B cell (primary cell): Measurements from ENCODE around the gene FMNL2. TPM values are rescaled to one million over a fixed set of nuclear protein-coding genes. Genes with fewer than 3 reads are reported as not detected.

Source experiments
- ATAC-seq: fragments of 200-7000 bp; cut with Tn5 transposase; one replicate; pipeline ENCODE4 v1.10.0; 2021; ENCODE audit warnings: low read depth, mild to moderate bottlenecking, moderate number of reproducible peaks, moderate library complexity
- CTCF ChIA-PET: fragments of 350-600 bp; sonication (Branson Sonifier 250); formaldehyde crosslinking; loops from one replicate; lab custom pipeline; 2021; ENCODE audit warnings: antibody characterized with exemption, inconsistent platforms; lab: Charles Lee
- POLR2A ChIA-PET: fragments of 350-600 bp; sonication (Branson Sonifier 250); formaldehyde crosslinking; loops from one replicate; lab custom pipeline; 2021; ENCODE audit warnings: antibody characterized with exemption; lab: Charles Lee
- DNase-seq: peaks from one replicate; pipeline ENCODE4 v3.0.0; 2013
- H2AFZ ChIP-seq: 2 replicates; pipeline ENCODE4 v1.6.1; 2012; ENCODE audit warnings: mild to moderate bottlenecking, low read depth, low read length; ENCODE audit not compliant: insufficient read depth, poor library complexity, severe bottlenecking
- H3K27ac ChIP-seq, 2 donors: 1 replicate in 1 of 2; 2 replicates in 1 of 2; pipeline ENCODE4 v1.5.1; 2012 to 2013; ENCODE audit warnings: low read length in 2 of 2, mild to moderate bottlenecking in 2 of 2, moderate library complexity in 1 of 2
- H3K27me3 ChIP-seq, 4 experiments: fragments of 200-600 bp in 1 of 4; sonication (generic) in 1 of 4; replicated peaks in 1 of 4; 1 replicate in 2 of 4; 2 replicates in 2 of 4; pipeline versions ENCODE4 v1.6.1 to v1.7.0; 2013 to 2016; ENCODE audit warnings: low read length in 3 of 4, mild to moderate bottlenecking in 2 of 4, mixed read lengths in 1 of 4, moderate library complexity in 1 of 4; ENCODE audit not compliant: insufficient read depth in 4 of 4, control insufficient read depth in 3 of 4; ENCODE audit errors: control extremely low read depth in 1 of 4
- H3K36me3 ChIP-seq, 2 experiments: replicated peaks in 1 of 2; 1 replicate in 1 of 2; 2 replicates in 1 of 2; pipeline versions ENCODE4 v1.6.1 to v1.7.1; 2013; ENCODE audit warnings: low read length in 1 of 2; ENCODE audit not compliant: insufficient read depth in 2 of 2, control insufficient read depth in 1 of 2; ENCODE audit errors: control extremely low read depth in 1 of 2, extremely low read depth in 1 of 2
- H3K4me1 ChIP-seq, 2 donors: fragments of 200-600 bp in 1 of 2; sonication (generic) in 1 of 2; 1 replicate in 1 of 2; 2 replicates in 1 of 2; pipeline versions ENCODE4 v1.5.1 to v1.6.1; 2013 to 2017; ENCODE audit warnings: low read length in 2 of 2; ENCODE audit not compliant: control insufficient read depth in 2 of 2, insufficient read depth in 2 of 2
- H3K4me2 ChIP-seq: replicated peaks from 2 replicates; pipeline ENCODE3; 2012; ENCODE audit warnings: mild to moderate bottlenecking, low read depth, low read length; ENCODE audit not compliant: poor library complexity, severe bottlenecking
- H3K4me3 ChIP-seq, 5 experiments: fragments of 200-600 bp in 1 of 5; sonication (generic) in 1 of 5; 1 replicate in 3 of 5; 2 replicates in 2 of 5; pipeline versions ENCODE4 v1.5.1 to v1.7.0; 2011 to 2016; ENCODE audit warnings: low read length in 4 of 5, mild to moderate bottlenecking in 4 of 5, low read depth in 2 of 5, control low read depth in 1 of 5, moderate library complexity in 1 of 5; ENCODE audit not compliant: insufficient read depth in 1 of 5; ENCODE audit errors: control extremely low read depth in 1 of 5, extremely low read depth in 1 of 5
- H3K79me2 ChIP-seq: fragments of 200-600 bp; sonication (generic); one replicate; pipeline ENCODE4 v1.6.0; 2016; ENCODE audit warnings: low read length; ENCODE audit not compliant: control insufficient read depth, insufficient read depth
- H3K9ac ChIP-seq: fragments of 200-600 bp; sonication (generic); 2 replicates; pipeline ENCODE4 v1.6.1; 2017; ENCODE audit warnings: mild to moderate bottlenecking, low read length, moderate library complexity
- H3K9me3 ChIP-seq, 3 donors: one replicate each; pipeline versions ENCODE4 v1.6.1 to v1.7.1; 2013; ENCODE audit warnings: low read length in 2 of 3; ENCODE audit not compliant: control insufficient read depth in 2 of 3, insufficient read depth in 1 of 3; ENCODE audit errors: control extremely low read depth in 1 of 3
- H4K20me1 ChIP-seq: 2 replicates; pipeline ENCODE4 v1.6.0; 2012; ENCODE audit warnings: mild to moderate bottlenecking, low read length; ENCODE audit not compliant: insufficient read depth, control insufficient read depth, poor library complexity, severe bottlenecking
- H3K27ac Mint-ChIP-seq: one replicate; pipeline ENCODE4 v1.8.0; 2021; ENCODE audit warnings: mixed read lengths
- H3K27me3 Mint-ChIP-seq: one replicate; pipeline ENCODE4 v1.8.0; 2021; ENCODE audit warnings: mixed read lengths
- H3K4me1 Mint-ChIP-seq: one replicate; pipeline ENCODE4 v1.8.0; 2021; ENCODE audit warnings: mixed read lengths
- H3K4me3 Mint-ChIP-seq: one replicate; pipeline ENCODE4 v1.8.0; 2021; ENCODE audit warnings: mixed read lengths
- H3K9me3 Mint-ChIP-seq: one replicate; pipeline ENCODE4 v1.8.0; 2022; ENCODE audit warnings: mixed read lengths; ENCODE audit not compliant: insufficient read depth
- EZH2 ChIP-seq: IDR thresholded peaks from 2 replicates; pipeline ENCODE4 v1.6.1; 2012; ENCODE audit warnings: borderline replicate concordance, low read depth, mild to moderate bottlenecking, moderate library complexity, low read length; ENCODE audit not compliant: insufficient read depth, poor library complexity, severe bottlenecking
- WGBS: methylation state at CpG from one replicate; pipeline ENCODE4 v1.1.5; 2013; ENCODE audit warnings: missing lambda C conversion rate; ENCODE audit not compliant: insufficient coverage; 5-methylcytosine and 5-hydroxymethylcytosine counted together
- intact Hi-C: fragments of 100-400 bp; cut with micrococcal nuclease; formaldehyde crosslinking; loops from one replicate; pipeline ENCODE4 v1.10.0; 2022
- polyA plus RNA-seq: library from polyadenylated mRNA; depleted of rRNA; stranded (reverse); fragments of >200 nt; gene quantifications from 2 replicates; pipeline ENCODE4 v1.2.3, GENCODE V29; 2012
- total RNA-seq, 2 donors: library from RNA; stranded (reverse); fragments of 120-200 nt in 1 of 2; gene quantifications; 1 replicate in 1 of 2; 2 replicates in 1 of 2; pipeline versions ENCODE4 v1.2.3 to v1.2.4, GENCODE V29; 2013 to 2022
- TF ChIP-seq, protein P1 (sequence below): fragments of 200-600 bp; IDR thresholded peaks from one replicate; pipeline ENCODE4 v1.8.0; 2022; ENCODE audit warnings: antibody characterized with exemption, mild to moderate bottlenecking

Gene FMNL2
- total and polyA plus RNA-seq, 2 donors (not counting 1 experiment from before 2014, with no cell fraction given): 0.73 to 8.8 TPM

GRCh38 chr2:152400607-152401214, 65.7 kb downstream of the FMNL2 start:
- ChIA-PET CTCF (no interaction called here), POLR2A (no interaction called here)
- Histone ChIP-seq H3K27ac (no peak overlapping the region), H3K9me3 (no peaks in the 10 kb centered on the region), H4K20me1 (no peaks in the 10 kb centered on the region), H3K27me3 (no peaks in the 10 kb centered on the region), H3K4me3 (no peak overlapping the region), H3K79me2 (no peaks in the 10 kb centered on the region), H3K9ac (no peak overlapping the region), H3K4me2 (no peak overlapping the region), H3K4me1 (no peaks in the 10 kb centered on the region), H2AFZ (no peak overlapping the region), H3K36me3 (no peaks in the 10 kb centered on the region)
- TF ChIP-seq EZH2: no peak
- TF ChIP-seq, protein P1, sequence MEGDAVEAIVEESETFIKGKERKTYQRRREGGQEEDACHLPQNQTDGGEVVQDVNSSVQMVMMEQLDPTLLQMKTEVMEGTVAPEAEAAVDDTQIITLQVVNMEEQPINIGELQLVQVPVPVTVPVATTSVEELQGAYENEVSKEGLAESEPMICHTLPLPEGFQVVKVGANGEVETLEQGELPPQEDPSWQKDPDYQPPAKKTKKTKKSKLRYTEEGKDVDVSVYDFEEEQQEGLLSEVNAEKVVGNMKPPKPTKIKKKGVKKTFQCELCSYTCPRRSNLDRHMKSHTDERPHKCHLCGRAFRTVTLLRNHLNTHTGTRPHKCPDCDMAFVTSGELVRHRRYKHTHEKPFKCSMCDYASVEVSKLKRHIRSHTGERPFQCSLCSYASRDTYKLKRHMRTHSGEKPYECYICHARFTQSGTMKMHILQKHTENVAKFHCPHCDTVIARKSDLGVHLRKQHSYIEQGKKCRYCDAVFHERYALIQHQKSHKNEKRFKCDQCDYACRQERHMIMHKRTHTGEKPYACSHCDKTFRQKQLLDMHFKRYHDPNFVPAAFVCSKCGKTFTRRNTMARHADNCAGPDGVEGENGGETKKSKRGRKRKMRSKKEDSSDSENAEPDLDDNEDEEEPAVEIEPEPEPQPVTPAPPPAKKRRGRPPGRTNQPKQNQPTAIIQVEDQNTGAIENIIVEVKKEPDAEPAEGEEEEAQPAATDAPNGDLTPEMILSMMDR: no peak
- WGBS: no CpG with 5 or more reads among the region's 2 CpGs
- no peak overlapping the region for H3K27ac Mint-ChIP-seq
- no peaks in the 10 kb centered on the region for H3K9me3 Mint-ChIP-seq
- no peaks in the 10 kb centered on the region for H3K4me1 Mint-ChIP-seq
- no peaks in the 10 kb centered on the region for H3K27me3 Mint-ChIP-seq
- ATAC-seq (no peak), DNase-seq (no peak)
- H3K4me3 Mint-ChIP-seq: no peak overlapping the region
- intact Hi-C loops: loop anchor here (10.0 kb wide), 1 partner anchor 64 kb away; no protein-coding TSS in a partner anchor
